Stimulated activated CD4-positive, alpha-beta T cell treated with anti-CD3 and anti-CD28 coated beads, Interleukin-4, amount 100 ng/mL, for 1 hour (primary cell): ENCODE measurements around the gene NOSTRIN.
"Not testable (repeated sequence)": the region's sequence is repeated elsewhere in the genome, so short reads cannot be mapped to it uniquely, and the experiment has no call there.

ENCODE experiments used
- DNase-seq: peaks from one replicate; pipeline ENCODE4 v3.0.0-alpha.2; 2020

The NOSTRIN gene

GRCh38 chr2:168821992-168822391 lies 19.6 kb downstream of the NOSTRIN start:
- DNase-seq: no peak

- DNase-seq: no peak
Measured at GRCh38 chr2:168825126-168825525, 22.7 kb downstream of the NOSTRIN start.

GRCh38 chr2:168830958-168831357 lies 28.5 kb downstream of the NOSTRIN start:
- no peak for DNase-seq

GRCh38 chr2:168831662-168832061 lies 29.2 kb downstream of the NOSTRIN start:
- no peak for DNase-seq

GRCh38 chr2:168835969-168836368 lies 33.5 kb downstream of the NOSTRIN start:
- DNase-seq: no peak

- no peak for DNase-seq
Measured at GRCh38 chr2:168841445-168841844, 39.0 kb downstream of the NOSTRIN start.

- no peak for DNase-seq
Measured at GRCh38 chr2:168843253-168843652, 40.8 kb downstream of the NOSTRIN start.

- DNase-seq: no peak
Measured at GRCh38 chr2:168848225-168848624, 45.8 kb downstream of the NOSTRIN start.

- DNase-seq: no peak
Measured at GRCh38 chr2:168849610-168850009, 47.2 kb downstream of the NOSTRIN start.

- no peak for DNase-seq
Measured at GRCh38 chr2:168850846-168851245, 48.4 kb downstream of the NOSTRIN start.

- DNase-seq: no peak
Measured at GRCh38 chr2:168851674-168852320, 49.4 kb downstream of the NOSTRIN start.

- no peak for DNase-seq
Measured at GRCh38 chr2:168852481-168852880, 50.0 kb downstream of the NOSTRIN start.

- no peak for DNase-seq
Measured at GRCh38 chr2:168853471-168853870, 51.0 kb downstream of the NOSTRIN start.

- DNase-seq: no peak
Measured at GRCh38 chr2:168854651-168855050, 52.2 kb downstream of the NOSTRIN start.

- no peak for DNase-seq
Measured at GRCh38 chr2:168855601-168856000, 53.2 kb downstream of the NOSTRIN start.

GRCh38 chr2:168858146-168858545 lies 55.7 kb downstream of the NOSTRIN start:
- DNase-seq: no peak

GRCh38 chr2:168867164-168867563 lies 64.7 kb downstream of the NOSTRIN start:
- DNase-seq: not testable (repeated sequence)

GRCh38 chr2:168870369-168870768 lies 67.9 kb downstream of the NOSTRIN start:
- DNase-seq: not testable (repeated sequence)

- DNase-seq: not testable (repeated sequence)
Measured at GRCh38 chr2:168870824-168871223, 68.4 kb downstream of the NOSTRIN start.

- DNase-seq: no peak
Measured at GRCh38 chr2:168874368-168875054, 72.1 kb downstream of the NOSTRIN start.

- DNase-seq: not testable (repeated sequence)
Measured at GRCh38 chr2:168882163-168882562, 79.7 kb downstream of the NOSTRIN start.

- no peak for DNase-seq
Measured at GRCh38 chr2:168884975-168885374, 82.5 kb downstream of the NOSTRIN start.

- DNase-seq: no peak
Measured at GRCh38 chr2:168889635-168890005, 87.2 kb downstream of the NOSTRIN start.

GRCh38 chr2:168890006-168890782 lies 87.8 kb downstream of the NOSTRIN start, which contains the start of gene SPC25:
Gene SPC25, minus strand, starts transcription at chr2:168890430. Its CDS starts 911 bp downstream, at chr2:168889519.
- DNase-seq: peak; percentile 81
